ENCODE results near the gene RNF145. TPM values are rescaled to one million over a fixed set of nuclear protein-coding genes. Genes with fewer than 3 reads are reported as not detected.

Gene RNF145
- total and polyA plus RNA-seq, 3 donors from 2014 or later, result 30.0 to 40.4 (median 39.5) TPM

GRCh38 chr5:159252195-159252594, 42.8 kb upstream of the RNF145 start:
- H3K9me3 ChIP-seq, result no peaks in the 10 kb centered on the region
- no peaks in the 10 kb centered on the region for H3K36me3 ChIP-seq (ENCODE audit: low read depth, missing control alignments)
- no peak overlapping the region for H3K27ac ChIP-seq
- DNase-seq, result no peak
- no peaks in the 10 kb centered on the region for H3K4me1 ChIP-seq
- H3K27me3 ChIP-seq, result no peaks in the 10 kb centered on the region
- H3K4me3 ChIP-seq, result no peak overlapping the region
- 88 to 94% methylated on average over 1 of the region's 1 CpG for WGBS, 2 donors
- intact Hi-C loops (cut with DNase I; ENCODE audit: low total_unique reads), result no loop called here
- TF ChIP-seq CTCF (IDR thresholded peaks at IDR 0.05) (no peak), POLR2A (IDR thresholded peaks at IDR 0.05) (no peak)

- Histone ChIP-seq H3K4me1 (no peaks in the 10 kb centered on the region), H3K36me3 (ENCODE audit: low read depth, missing control alignments) (no peaks in the 10 kb centered on the region), H3K27ac (no peak overlapping the region), H3K4me3 (no peak overlapping the region), H3K9me3 (no peaks in the 10 kb centered on the region), H3K27me3 (no peaks in the 10 kb centered on the region)
- WGBS, 2 donors, result 78 to 92% methylated on average over 2 of the region's 2 CpGs
- intact Hi-C loops (cut with DNase I; ENCODE audit: low total_unique reads), result no loop called here
- TF ChIP-seq POLR2A (IDR thresholded peaks at IDR 0.05) (no peak), CTCF (IDR thresholded peaks at IDR 0.05) (no peak)
- no peak for DNase-seq
These were observed 39.8 kb upstream of the RNF145 start for GRCh38 chr5:159249158-159249557.

- intact Hi-C loops (cut with DNase I; ENCODE audit: low total_unique reads), result no loop called here
- no peaks in the 10 kb centered on the region for H3K36me3 ChIP-seq (ENCODE audit: low read depth, missing control alignments)
- DNase-seq, result no peak
- no peaks in the 10 kb centered on the region for H3K27me3 ChIP-seq
- H3K4me3 ChIP-seq, result no peak overlapping the region
- H3K4me1 ChIP-seq, result no peaks in the 10 kb centered on the region
- H3K9me3 ChIP-seq, result no peaks in the 10 kb centered on the region
- no peak for TF ChIP-seq CTCF (IDR thresholded peaks at IDR 0.05)
- no peak for TF ChIP-seq POLR2A (IDR thresholded peaks at IDR 0.05)
- no peak overlapping the region for H3K27ac ChIP-seq
These were observed 35.5 kb upstream of the RNF145 start for GRCh38 chr5:159244890-159245289.

- DNase-seq, result no peak
- intact Hi-C loops (cut with DNase I; ENCODE audit: low total_unique reads), result no loop called here
- H3K4me1 ChIP-seq, result no peaks in the 10 kb centered on the region
- 70 to 79% methylated on average over 3 of the region's 3 CpGs for WGBS, 2 donors
- no peaks in the 10 kb centered on the region for H3K9me3 ChIP-seq
- no peak for TF ChIP-seq CTCF (IDR thresholded peaks at IDR 0.05)
- TF ChIP-seq POLR2A (IDR thresholded peaks at IDR 0.05), result no peak
- H3K27me3 ChIP-seq, result no peaks in the 10 kb centered on the region
- H3K27ac ChIP-seq, result no peak overlapping the region
- H3K4me3 ChIP-seq, result no peak overlapping the region
- no peaks in the 10 kb centered on the region for H3K36me3 ChIP-seq (ENCODE audit: low read depth, missing control alignments)
These were observed 34.8 kb upstream of the RNF145 start for GRCh38 chr5:159244163-159244562.

GRCh38 chr5:159243385-159243784, 34.0 kb upstream of the RNF145 start:
- no peaks in the 10 kb centered on the region for H3K36me3 ChIP-seq (ENCODE audit: low read depth, missing control alignments)
- H3K27me3 ChIP-seq, result no peaks in the 10 kb centered on the region
- H3K4me3 ChIP-seq, result no peak overlapping the region
- no peak overlapping the region for H3K27ac ChIP-seq
- H3K9me3 ChIP-seq, result no peaks in the 10 kb centered on the region
- no peaks in the 10 kb centered on the region for H3K4me1 ChIP-seq
- TF ChIP-seq POLR2A (IDR thresholded peaks at IDR 0.05), result no peak
- no peak for TF ChIP-seq CTCF (IDR thresholded peaks at IDR 0.05)
- DNase-seq, result no peak
- intact Hi-C loops (cut with DNase I; ENCODE audit: low total_unique reads), result no loop called here

Data from testis (tissue), 3 donors.